ENCODE data around the gene GFM1. TPM values are rescaled to one million over a fixed set of nuclear protein-coding genes. Genes with fewer than 3 reads are reported as not detected.

The GFM1 gene
- total RNA-seq, 4 donors from 2014 or later: 27.2 to 66.6 (median 44.5) TPM

- TF ChIP-seq POLR2A (IDR thresholded peaks at IDR 0.05): no peak
- TF ChIP-seq, protein P1, sequence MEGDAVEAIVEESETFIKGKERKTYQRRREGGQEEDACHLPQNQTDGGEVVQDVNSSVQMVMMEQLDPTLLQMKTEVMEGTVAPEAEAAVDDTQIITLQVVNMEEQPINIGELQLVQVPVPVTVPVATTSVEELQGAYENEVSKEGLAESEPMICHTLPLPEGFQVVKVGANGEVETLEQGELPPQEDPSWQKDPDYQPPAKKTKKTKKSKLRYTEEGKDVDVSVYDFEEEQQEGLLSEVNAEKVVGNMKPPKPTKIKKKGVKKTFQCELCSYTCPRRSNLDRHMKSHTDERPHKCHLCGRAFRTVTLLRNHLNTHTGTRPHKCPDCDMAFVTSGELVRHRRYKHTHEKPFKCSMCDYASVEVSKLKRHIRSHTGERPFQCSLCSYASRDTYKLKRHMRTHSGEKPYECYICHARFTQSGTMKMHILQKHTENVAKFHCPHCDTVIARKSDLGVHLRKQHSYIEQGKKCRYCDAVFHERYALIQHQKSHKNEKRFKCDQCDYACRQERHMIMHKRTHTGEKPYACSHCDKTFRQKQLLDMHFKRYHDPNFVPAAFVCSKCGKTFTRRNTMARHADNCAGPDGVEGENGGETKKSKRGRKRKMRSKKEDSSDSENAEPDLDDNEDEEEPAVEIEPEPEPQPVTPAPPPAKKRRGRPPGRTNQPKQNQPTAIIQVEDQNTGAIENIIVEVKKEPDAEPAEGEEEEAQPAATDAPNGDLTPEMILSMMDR (IDR thresholded peaks at IDR 0.05): no peak
- H3K9me3 ChIP-seq: no peaks in the 10 kb centered on the region
- no peak overlapping the region for H3K27ac ChIP-seq
- no peaks in the 10 kb centered on the region for H3K36me3 ChIP-seq
- no peaks in the 10 kb centered on the region for H3K4me1 ChIP-seq
- H3K27me3 ChIP-seq: no peaks in the 10 kb centered on the region
- no peak overlapping the region for H3K4me3 ChIP-seq
- no peak for DNase-seq
Observed at GRCh38 chr3:158631981-158632380, 12.3 kb upstream of the GFM1 start.

GRCh38 chr3:158640646-158641045 lies 3.7 kb upstream of the GFM1 start:
- DNase-seq: no peak
- Histone ChIP-seq H3K36me3 (no peaks in the 10 kb centered on the region), H3K9me3 (no peaks in the 10 kb centered on the region), H3K27me3 (no peaks in the 10 kb centered on the region), H3K27ac (no peak overlapping the region), H3K4me1 (peaks cover 0 to 8% (median 4%) of the 10 kb centered on the region in 4 donors), H3K4me3 (no peak overlapping the region)
- TF ChIP-seq, protein P1 (IDR thresholded peaks at IDR 0.05): no peak
- no peak for TF ChIP-seq POLR2A (IDR thresholded peaks at IDR 0.05)

DNA sequence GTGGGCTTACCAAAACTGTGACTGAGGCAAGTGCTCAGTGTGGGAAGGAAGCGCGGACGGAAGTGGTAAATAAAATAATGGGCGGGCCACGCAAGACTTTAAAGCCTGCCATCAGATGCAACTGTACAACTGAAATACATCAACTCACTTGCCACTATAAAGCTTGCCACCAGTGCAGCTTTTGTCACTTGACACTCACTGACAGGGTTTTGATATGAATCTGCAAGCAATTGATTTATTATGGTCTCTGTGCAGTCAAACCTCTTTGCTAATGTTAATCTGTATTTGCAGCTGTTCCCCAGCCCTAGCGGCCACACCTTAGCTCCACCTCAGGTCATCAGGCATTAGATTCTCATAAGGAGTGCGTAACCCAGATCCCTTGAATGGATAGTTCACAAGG lies 2.3 kb upstream of the GFM1 start:
- peaks cover 0 to 16% (median 4%) of the 10 kb centered on the region in 4 donors for H3K4me1 ChIP-seq
- no peak overlapping the region for H3K27ac ChIP-seq
- H3K36me3 ChIP-seq: peaks cover 0 to 13% (median 0%) of the 10 kb centered on the region in 3 donors
- TF ChIP-seq, protein P1 (IDR thresholded peaks at IDR 0.05): no peak
- no peak for TF ChIP-seq POLR2A (IDR thresholded peaks at IDR 0.05)
- no peak for DNase-seq
- no peak overlapping the region for H3K4me3 ChIP-seq
- no peaks in the 10 kb centered on the region for H3K27me3 ChIP-seq
- no peaks in the 10 kb centered on the region for H3K9me3 ChIP-seq

GRCh38 chr3:158642474-158643210 lies 1.7 kb upstream of the GFM1 start:
- H3K27me3 ChIP-seq: no peaks in the 10 kb centered on the region
- H3K36me3 ChIP-seq: peaks cover 0 to 14% (median 0%) of the 10 kb centered on the region in 3 donors
- H3K9me3 ChIP-seq: no peaks in the 10 kb centered on the region
- DNase-seq: no peak
- TF ChIP-seq POLR2A (IDR thresholded peaks at IDR 0.05): no peak
- TF ChIP-seq, protein P1 (IDR thresholded peaks at IDR 0.05): no peak
- H3K4me3 ChIP-seq: no peak overlapping the region
- H3K4me1 ChIP-seq: peaks cover 0 to 16% (median 4%) of the 10 kb centered on the region in 4 donors
- H3K27ac ChIP-seq: no peak overlapping the region

DNA sequence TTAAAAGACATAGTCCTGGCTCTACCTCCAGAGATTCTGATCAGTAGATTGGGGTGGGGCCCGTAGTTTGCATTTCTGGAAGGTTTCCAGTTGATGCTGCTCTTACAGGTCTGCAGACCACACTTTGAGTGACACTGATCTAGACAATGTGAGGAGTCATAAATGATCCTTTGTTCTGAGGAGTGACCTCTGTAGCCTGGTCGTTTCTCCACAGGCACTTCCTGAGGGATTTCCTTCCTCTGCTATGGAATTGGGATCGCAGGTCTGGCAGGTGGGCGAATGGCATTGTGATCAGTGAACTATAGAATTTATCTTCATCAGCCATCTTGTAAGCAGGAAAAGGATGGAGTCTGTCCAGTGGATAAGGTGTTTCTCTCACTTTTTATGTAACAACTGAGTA lies 5.5 kb downstream of the GFM1 start:
- H3K36me3 ChIP-seq: peaks cover 0 to 69% (median 3%) of the 10 kb centered on the region in 3 donors
- TF ChIP-seq POLR2A (IDR thresholded peaks at IDR 0.05): no peak
- TF ChIP-seq, protein P1 (IDR thresholded peaks at IDR 0.05): no peak
- no peak for DNase-seq
- no peak overlapping the region for H3K27ac ChIP-seq
- H3K27me3 ChIP-seq: no peaks in the 10 kb centered on the region
- H3K4me3 ChIP-seq: no peak overlapping the region
- no peaks in the 10 kb centered on the region for H3K9me3 ChIP-seq
- peaks cover 0 to 16% (median 4%) of the 10 kb centered on the region in 4 donors for H3K4me1 ChIP-seq
